Mesothelial cell of epicardium (in vitro differentiated cells): ENCODE results near the gene FBF1. TPM values are rescaled to one million over a fixed set of nuclear protein-coding genes. Genes with fewer than 3 reads are reported as not detected.
A peak's percentile ranks its signal among the peaks of the same experiment; 100 is the strongest.

Experiments
- DNase-seq, 2 experiments: peaks; one replicate each; pipeline ENCODE4 v3.0.0; 2021; ENCODE audit warnings: low spot score in 2 of 2; ENCODE audit not compliant: unreplicated experiment in 2 of 2
- H3K27ac Mint-ChIP-seq: 2 replicates; pipeline ENCODE4 v1.8.0; 2021; ENCODE audit warnings: mixed read lengths
- H3K27me3 Mint-ChIP-seq: 2 replicates; pipeline ENCODE4 v1.8.0; 2021; ENCODE audit warnings: low read depth, mixed read lengths
- H3K36me3 Mint-ChIP-seq: 2 replicates; pipeline ENCODE4 v1.8.0; 2021; ENCODE audit warnings: mixed read lengths
- H3K4me1 Mint-ChIP-seq: 2 replicates; pipeline ENCODE4 v1.8.0; 2021; ENCODE audit warnings: mixed read lengths
- H3K4me3 Mint-ChIP-seq: 2 replicates; pipeline ENCODE4 v1.8.0; 2021; ENCODE audit warnings: mild to moderate bottlenecking, moderate library complexity, mixed read lengths
- H3K9me3 Mint-ChIP-seq: 2 replicates; pipeline ENCODE4 v1.8.0; 2021; ENCODE audit warnings: mixed read lengths
- CTCF ChIP-seq: fragments of 200-600 bp; sonication (generic); IDR thresholded peaks from one replicate; pipeline ENCODE4 v1.5.0; 2021; ENCODE audit warnings: antibody characterized with exemption; ENCODE audit not compliant: unreplicated experiment
- total RNA-seq: library from RNA; stranded (reverse); gene quantifications from 3 replicates; pipeline ENCODE4 v1.2.1, GENCODE V29; 2021

The FBF1 gene
- total RNA-seq, 1 donor from 2014 or later, result 23.4 TPM

GRCh38 chr17:75981019-75981615 lies 40.3 kb upstream of the FBF1 start:
- Mint-ChIP-seq H3K27ac (peak overlapping the region; percentile 100), H3K4me3 (peak overlapping the region; percentile 80), H3K4me1 (peaks cover 73% of the 10 kb centered on the region), H3K36me3 (peaks cover 11% of the 10 kb centered on the region), H3K9me3 (no peaks in the 10 kb centered on the region), H3K27me3 (no peaks in the 10 kb centered on the region)
- DNase-seq, result no peak
- no peak for TF ChIP-seq CTCF

- DNase-seq, result no peak
- peaks cover 77% of the 10 kb centered on the region for H3K4me1 Mint-ChIP-seq
- H3K36me3 Mint-ChIP-seq, result peaks cover 13% of the 10 kb centered on the region
These were observed 39.6 kb upstream of the FBF1 start for GRCh38 chr17:75980188-75981018.

GRCh38 chr17:75979705-75980187 lies 38.9 kb upstream of the FBF1 start:
- no peak for TF ChIP-seq CTCF
- peak overlapping the region; percentile 80 for H3K4me3 Mint-ChIP-seq
- peaks cover 13% of the 10 kb centered on the region for H3K36me3 Mint-ChIP-seq
- peaks cover 76% of the 10 kb centered on the region for H3K4me1 Mint-ChIP-seq
- H3K27ac Mint-ChIP-seq, result peak overlapping the region; percentile 100
- no peaks in the 10 kb centered on the region for H3K9me3 Mint-ChIP-seq
- DNase-seq, result no peak
- no peaks in the 10 kb centered on the region for H3K27me3 Mint-ChIP-seq

More at GRCh38 chr17:75980188-75981018, 39.6 kb upstream of the FBF1 start:
- Mint-ChIP-seq H3K27ac (peak overlapping the region; percentile 100), H3K4me3 (peak overlapping the region; percentile 80), H3K9me3 (no peaks in the 10 kb centered on the region), H3K27me3 (no peaks in the 10 kb centered on the region)
- TF ChIP-seq CTCF, result no peak

- H3K4me1 Mint-ChIP-seq, result peaks cover 71% of the 10 kb centered on the region
These were observed 38.3 kb upstream of the FBF1 start, which contains the start of the genes ACOX1 and TEN1 for GRCh38 chr17:75978938-75979704. Gene ACOX1 (minus strand): TSS chr17:75979166. CDS start chr17:75979073, 93 bp downstream. Gene TEN1 (plus strand): TSS chr17:75979240. CDS start chr17:75986193, 6,953 bp downstream.

More at GRCh38 chr17:75978938-75979704, 38.3 kb upstream of the FBF1 start, which contains the start of the genes ACOX1 and TEN1:
- Mint-ChIP-seq H3K27ac (peak within 1 kb of the TSS; percentile 100), H3K27me3 (no peaks in the 10 kb centered on the region), H3K36me3 (peaks cover 17% of the 10 kb centered on the region), H3K9me3 (no peaks in the 10 kb centered on the region), H3K4me3 (peak within 1 kb of the TSS; percentile 80)
- peak; percentile 96 for DNase-seq
- TF ChIP-seq CTCF, result peak; percentile 48
